ENCODE results near the gene SLC4A11. TPM values are rescaled to one million over a fixed set of nuclear protein-coding genes. Genes with fewer than 3 reads are reported as not detected.

The SLC4A11 gene
- total and polyA plus RNA-seq, 10 of the 15 experiments (the other 5 are each of a cell fraction or from before 2014, with no cell fraction given) = 0.07 to 2.3 (median 1.1) TPM

GRCh38 chr20:3223994-3224680, 14.9 kb downstream of the SLC4A11 start:
- CTCF ChIA-PET = interaction anchor here (1.2 kb wide), 1 partner anchor 487 kb away, joined by 3 read pairs; no protein-coding TSS in a partner anchor
- DNase-seq (ENCODE audit: low read depth, low spot score) (no peak), FAIRE-seq (no peak), ATAC-seq (no peak)
- Histone ChIP-seq H3K27ac (ENCODE audit: control insufficient read depth, insufficient read depth) (no peak overlapping the region), H3K9me3 (replicated peaks; ENCODE audit: control insufficient read depth, insufficient read depth, low read length) (no peaks in the 10 kb centered on the region), H2AFZ (ENCODE audit: control insufficient read depth, low read depth, low read length) (no peak overlapping the region), H3K4me3 (no peak overlapping the region), H3K36me3 (ENCODE audit: control insufficient read depth in 2 of 2, insufficient read depth in 2 of 2, low read length in 1 of 2) (peaks cover 0 to 10% of the 10 kb centered on the region in 2 experiments; a peak in 2 of 4 replicates), H3K9ac (ENCODE audit: control insufficient read depth, insufficient read depth, low read length) (no peak overlapping the region), H3K4me1 (ENCODE audit: control insufficient read depth, insufficient read depth, low read length) (peaks cover 13% of the 10 kb centered on the region), H4K20me1 (ENCODE audit: control insufficient read depth, insufficient read depth) (no peaks in the 10 kb centered on the region), H3K79me2 (ENCODE audit: control insufficient read depth, insufficient read depth, low read length) (no peaks in the 10 kb centered on the region), H3K27me3 (replicated peaks in 1 of 2; ENCODE audit: control insufficient read depth in 2 of 2, insufficient read depth in 2 of 2, low read length in 1 of 2) (no peaks in the 10 kb centered on the region), H3K4me2 (ENCODE audit: control insufficient read depth, insufficient read depth) (no peak overlapping the region)
- TF ChIP-seq RCOR1 (conservative IDR thresholded peaks at IDR 0.05; ENCODE audit: low read depth, low read length) (no peak), EGR1 (IDR thresholded peaks at IDR 0.05; ENCODE audit: borderline replicate concordance in 1 of 2, low read depth in 2 of 2, low read length in 2 of 2) (no peak), SREBF2 (IDR thresholded peaks at IDR 0.05; ENCODE audit: low read length) (no peak), CHD1 (IDR thresholded peaks at IDR 0.05; ENCODE audit: low read depth, low read length) (no peak), FOXK2 (IDR thresholded peaks at IDR 0.05) (no peak), SMC3 (IDR thresholded peaks at IDR 0.05; ENCODE audit: borderline replicate concordance, low read length) (no peak), CREB1 (IDR thresholded peaks at IDR 0.05; ENCODE audit: low read depth) (no peak)
- TF ChIP-seq, protein P1, sequence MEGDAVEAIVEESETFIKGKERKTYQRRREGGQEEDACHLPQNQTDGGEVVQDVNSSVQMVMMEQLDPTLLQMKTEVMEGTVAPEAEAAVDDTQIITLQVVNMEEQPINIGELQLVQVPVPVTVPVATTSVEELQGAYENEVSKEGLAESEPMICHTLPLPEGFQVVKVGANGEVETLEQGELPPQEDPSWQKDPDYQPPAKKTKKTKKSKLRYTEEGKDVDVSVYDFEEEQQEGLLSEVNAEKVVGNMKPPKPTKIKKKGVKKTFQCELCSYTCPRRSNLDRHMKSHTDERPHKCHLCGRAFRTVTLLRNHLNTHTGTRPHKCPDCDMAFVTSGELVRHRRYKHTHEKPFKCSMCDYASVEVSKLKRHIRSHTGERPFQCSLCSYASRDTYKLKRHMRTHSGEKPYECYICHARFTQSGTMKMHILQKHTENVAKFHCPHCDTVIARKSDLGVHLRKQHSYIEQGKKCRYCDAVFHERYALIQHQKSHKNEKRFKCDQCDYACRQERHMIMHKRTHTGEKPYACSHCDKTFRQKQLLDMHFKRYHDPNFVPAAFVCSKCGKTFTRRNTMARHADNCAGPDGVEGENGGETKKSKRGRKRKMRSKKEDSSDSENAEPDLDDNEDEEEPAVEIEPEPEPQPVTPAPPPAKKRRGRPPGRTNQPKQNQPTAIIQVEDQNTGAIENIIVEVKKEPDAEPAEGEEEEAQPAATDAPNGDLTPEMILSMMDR (IDR thresholded peaks at IDR 0.05 in 2 of 3, conservative IDR thresholded peaks at IDR 0.05 in 1 of 3; ENCODE audit: control insufficient read depth in 2 of 3, extremely low read depth in 1 of 3, insufficient read depth in 1 of 3, low read depth in 3 of 3, low read length in 3 of 3) = no peak
- TF ChIP-seq, protein P2, sequence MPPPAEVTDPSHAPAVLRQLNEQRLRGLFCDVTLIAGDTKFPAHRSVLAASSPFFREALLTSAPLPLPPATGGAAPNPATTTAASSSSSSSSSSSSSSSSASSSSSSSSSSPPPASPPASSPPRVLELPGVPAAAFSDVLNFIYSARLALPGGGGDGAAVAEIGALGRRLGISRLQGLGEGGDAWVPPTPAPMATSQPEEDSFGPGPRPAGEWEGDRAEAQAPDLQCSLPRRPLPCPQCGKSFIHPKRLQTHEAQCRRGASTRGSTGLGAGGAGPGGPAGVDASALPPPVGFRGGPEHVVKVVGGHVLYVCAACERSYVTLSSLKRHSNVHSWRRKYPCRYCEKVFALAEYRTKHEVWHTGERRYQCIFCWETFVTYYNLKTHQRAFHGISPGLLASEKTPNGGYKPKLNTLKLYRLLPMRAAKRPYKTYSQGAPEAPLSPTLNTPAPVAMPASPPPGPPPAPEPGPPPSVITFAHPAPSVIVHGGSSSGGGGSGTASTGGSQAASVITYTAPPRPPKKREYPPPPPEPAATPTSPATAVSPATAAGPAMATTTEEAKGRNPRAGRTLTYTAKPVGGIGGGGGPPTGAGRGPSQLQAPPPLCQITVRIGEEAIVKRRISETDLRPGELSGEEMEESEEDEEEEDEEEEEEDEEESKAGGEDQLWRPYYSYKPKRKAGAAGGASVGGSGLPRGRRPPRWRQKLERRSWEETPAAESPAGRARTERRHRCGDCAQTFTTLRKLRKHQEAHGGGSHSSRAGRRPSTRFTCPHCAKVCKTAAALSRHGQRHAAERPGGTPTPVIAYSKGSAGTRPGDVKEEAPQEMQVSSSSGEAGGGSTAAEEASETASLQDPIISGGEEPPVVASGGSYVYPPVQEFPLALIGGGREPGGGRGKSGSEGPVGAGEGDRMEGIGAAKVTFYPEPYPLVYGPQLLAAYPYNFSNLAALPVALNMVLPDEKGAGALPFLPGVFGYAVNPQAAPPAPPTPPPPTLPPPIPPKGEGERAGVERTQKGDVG (CRISPR knock-in tag; IDR thresholded peaks at IDR 0.05) = no peak
- TF ChIP-seq, protein P3, sequence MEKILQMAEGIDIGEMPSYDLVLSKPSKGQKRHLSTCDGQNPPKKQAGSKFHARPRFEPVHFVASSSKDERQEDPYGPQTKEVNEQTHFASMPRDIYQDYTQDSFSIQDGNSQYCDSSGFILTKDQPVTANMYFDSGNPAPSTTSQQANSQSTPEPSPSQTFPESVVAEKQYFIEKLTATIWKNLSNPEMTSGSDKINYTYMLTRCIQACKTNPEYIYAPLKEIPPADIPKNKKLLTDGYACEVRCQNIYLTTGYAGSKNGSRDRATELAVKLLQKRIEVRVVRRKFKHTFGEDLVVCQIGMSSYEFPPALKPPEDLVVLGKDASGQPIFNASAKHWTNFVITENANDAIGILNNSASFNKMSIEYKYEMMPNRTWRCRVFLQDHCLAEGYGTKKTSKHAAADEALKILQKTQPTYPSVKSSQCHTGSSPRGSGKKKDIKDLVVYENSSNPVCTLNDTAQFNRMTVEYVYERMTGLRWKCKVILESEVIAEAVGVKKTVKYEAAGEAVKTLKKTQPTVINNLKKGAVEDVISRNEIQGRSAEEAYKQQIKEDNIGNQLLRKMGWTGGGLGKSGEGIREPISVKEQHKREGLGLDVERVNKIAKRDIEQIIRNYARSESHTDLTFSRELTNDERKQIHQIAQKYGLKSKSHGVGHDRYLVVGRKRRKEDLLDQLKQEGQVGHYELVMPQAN (conservative IDR thresholded peaks at IDR 0.05) = no peak
- intact Hi-C loops (cut with micrococcal nuclease; ENCODE audit: unreplicated experiment) (no loop called here), in situ Hi-C loops (cut with MboI) (no loop called here)
- RAD21 ChIA-PET (ENCODE audit: unreplicated experiment) = no interaction called here
- BruUV-seq (replicated peaks) = no TSS peak
- POLR2A ChIA-PET = no interaction called here
- SMC1A ChIA-PET (ENCODE audit: uncharacterized antibody, unreplicated experiment) = no interaction called here
- WGBS (ENCODE audit: insufficient coverage, insufficient replicate concordance, low lambda C conversion rate, missing lambda C conversion rate) = 95% methylated on average over 20 of the region's 20 CpGs

All from GM12878 (cell line).